IMR-90 (cell line): Measurements from ENCODE around the gene MRPL11. TPM values are rescaled to one million over a fixed set of nuclear protein-coding genes. Genes with fewer than 3 reads are reported as not detected.

ENCODE experiments used
- ATAC-seq: fragments of 200-7000 bp; cut with Tn5 transposase; 2 replicates; pipeline ENCODE4 v1.9.1; 2020; ENCODE audit warnings: low read depth, mild to moderate bottlenecking, moderate library complexity
- BruUV-seq: library from RNA; stranded (reverse); fragments of 400-500 nt; replicated peaks from 2 replicates; lab custom pipeline; 2021; lab: Mats Ljungman, UMichigan
- CTCF ChIA-PET: fragments of 300-600 bp; formaldehyde crosslinking; extraction: SDS; loops from one replicate; lab custom pipeline; 2021; ENCODE audit warnings: antibody characterized with exemption; lab: Yijun Ruan, JAX
- POLR2A ChIA-PET: fragments of 300-600 bp; sonication (Branson Sonifier 250); formaldehyde crosslinking; loops from one replicate; lab custom pipeline; 2022; ENCODE audit warnings: antibody characterized with exemption; ENCODE audit not compliant: unreplicated experiment; lab: Charles Lee
- DNase-seq: peaks from one replicate; pipeline ENCODE4 v3.0.0; 2013
- H2AFZ ChIP-seq: replicated peaks from 2 replicates; pipeline ENCODE3; 2013; ENCODE audit warnings: low read length, mild to moderate bottlenecking; ENCODE audit not compliant: poor library complexity
- H2AK5ac ChIP-seq: 2 replicates; pipeline ENCODE4 v1.6.1; 2013; ENCODE audit warnings: low read depth, low read length, inconsistent platforms
- H2AK9ac ChIP-seq: replicated peaks from 2 replicates; pipeline ENCODE3; 2013; ENCODE audit warnings: mild to moderate bottlenecking, low read depth, low read length, moderate library complexity; ENCODE audit not compliant: poor library complexity
- H2BK120ac ChIP-seq: 2 replicates; pipeline ENCODE4 v1.6.1; 2013; ENCODE audit warnings: low read depth, low read length, inconsistent platforms
- H2BK15ac ChIP-seq: 3 replicates; pipeline ENCODE4 v1.6.1; 2013; ENCODE audit warnings: low read depth, low read length, inconsistent platforms
- H2BK20ac ChIP-seq: 2 replicates; pipeline ENCODE4 v1.6.1; 2013; ENCODE audit warnings: low read depth, mild to moderate bottlenecking, inconsistent platforms, low read length, moderate library complexity
- H2BK5ac ChIP-seq: 2 replicates; pipeline ENCODE4 v1.6.1; 2013; ENCODE audit warnings: mild to moderate bottlenecking, low read depth, low read length, inconsistent platforms; ENCODE audit not compliant: poor library complexity, severe bottlenecking
- H3K14ac ChIP-seq: replicated peaks from 2 replicates; pipeline ENCODE4 v1.6.1; 2013; ENCODE audit warnings: low read depth, low read length, inconsistent platforms
- H3K18ac ChIP-seq: 2 replicates; pipeline ENCODE4 v1.6.1; 2013; ENCODE audit warnings: low read depth, low read length, control low read depth
- H3K23ac ChIP-seq: 2 replicates; pipeline ENCODE4 v1.6.1; 2013; ENCODE audit warnings: low read depth, low read length, inconsistent platforms
- H3K27ac ChIP-seq: 2 replicates; pipeline ENCODE4 v1.5.1; 2013; ENCODE audit warnings: mild to moderate bottlenecking, control low read depth, low read length; ENCODE audit not compliant: insufficient read depth
- H3K27me3 ChIP-seq: 2 replicates; pipeline ENCODE4 v1.6.1; 2013; ENCODE audit warnings: low read length; ENCODE audit not compliant: control insufficient read depth, insufficient read depth
- H3K36me3 ChIP-seq: 2 replicates; pipeline ENCODE4 v1.6.1; 2013; ENCODE audit warnings: low read length, mixed read lengths; ENCODE audit not compliant: control insufficient read depth, insufficient read depth
- H3K4ac ChIP-seq: 2 replicates; pipeline ENCODE4 v1.6.1; 2013; ENCODE audit warnings: low read depth, low read length, inconsistent platforms
- H3K4me1 ChIP-seq: 2 replicates; pipeline ENCODE4 v1.6.1; 2013; ENCODE audit warnings: low read length, mixed read lengths; ENCODE audit not compliant: control insufficient read depth, insufficient read depth
- H3K4me2 ChIP-seq: 2 replicates; pipeline ENCODE4 v1.6.1; 2013; ENCODE audit warnings: low read depth, mild to moderate bottlenecking, control low read depth, low read length, moderate library complexity
- H3K4me3 ChIP-seq: 2 replicates; pipeline ENCODE4 v1.5.1; 2013; ENCODE audit warnings: low read depth, mild to moderate bottlenecking, control low read depth, low read length, moderate library complexity; ENCODE audit not compliant: insufficient read depth
- H3K56ac ChIP-seq: 2 replicates; pipeline ENCODE4 v1.6.1; 2013; ENCODE audit warnings: low read length, inconsistent platforms; ENCODE audit not compliant: insufficient read depth; ENCODE audit errors: extremely low read depth
- H3K79me1 ChIP-seq, 2 experiments: 2 replicates each; pipeline ENCODE4 v1.6.1; 2013; ENCODE audit warnings: low read length in 2 of 2, inconsistent platforms in 1 of 2, low read depth in 1 of 2
- H3K9ac ChIP-seq: 2 replicates; pipeline ENCODE4 v1.6.1; 2013; ENCODE audit warnings: low read depth, low read length, control low read depth
- H3K9me1 ChIP-seq: 2 replicates; pipeline ENCODE4 v1.6.1; 2013; ENCODE audit warnings: low read length, inconsistent platforms; ENCODE audit not compliant: insufficient read depth
- H3K9me3 ChIP-seq: 2 replicates; pipeline ENCODE4 v1.6.1; 2013; ENCODE audit warnings: low read length; ENCODE audit not compliant: control insufficient read depth, insufficient read depth
- H4K20me1 ChIP-seq: 2 replicates; pipeline ENCODE4 v1.6.1; 2013; ENCODE audit warnings: low read length, inconsistent platforms; ENCODE audit not compliant: insufficient read depth
- H4K5ac ChIP-seq: 2 replicates; pipeline ENCODE4 v1.6.1; 2013; ENCODE audit warnings: mild to moderate bottlenecking, low read depth, low read length, control low read depth
- H4K8ac ChIP-seq, 2 experiments: 2 replicates each; pipeline ENCODE4 v1.6.1; 2013; ENCODE audit warnings: low read depth in 2 of 2, low read length in 2 of 2, control low read depth in 1 of 2, inconsistent platforms in 1 of 2
- H4K91ac ChIP-seq: 2 replicates; pipeline ENCODE4 v1.6.1; 2013; ENCODE audit warnings: low read depth, low read length, inconsistent platforms; ENCODE audit not compliant: insufficient read depth
- MAZ ChIP-seq: IDR thresholded peaks from 2 replicates; pipeline ENCODE4 v1.6.1; 2012; ENCODE audit warnings: low read depth, mild to moderate bottlenecking, low read length, improper control_type of control experiment, moderate library complexity, borderline replicate concordance
- USF2 ChIP-seq: fragments of 150-350 bp; IDR thresholded peaks from 2 replicates; pipeline ENCODE4 v1.6.1; 2017; ENCODE audit warnings: mild to moderate bottlenecking, antibody characterized with exemption, low read length, low read depth
- WGBS, 2 experiments: methylation state at CpG; one replicate each; pipeline versions ENCODE4 v1.1.5 to v1.1.7; 2013; ENCODE audit warnings: missing lambda C conversion rate in 2 of 2; ENCODE audit not compliant: insufficient read length in 1 of 2; ENCODE audit errors: extremely low coverage in 2 of 2; 5-methylcytosine and 5-hydroxymethylcytosine counted together
- dilution Hi-C: fragments of 300-500 bp; cut with HindIII; formaldehyde crosslinking; loops from one replicate; pipeline ENCODE4 v1.14.3; 2018; ENCODE audit warnings: low sequenced_read_pairs; ENCODE audit not compliant: unreplicated experiment
- in situ Hi-C: fragments of 300-500 bp; cut with MboI; formaldehyde crosslinking; loops from 3 replicates; pipeline ENCODE4 v1.14.3; 2019; ENCODE audit warnings: low sequenced_read_pairs, inconsistent platforms, mixed read lengths
- intact Hi-C: fragments of 100-400 bp; cut with micrococcal nuclease; formaldehyde crosslinking; loops from 2 replicates; pipeline ENCODE4 v1.10.0; 2022
- polyA plus RNA-seq, 3 experiments: library from polyadenylated mRNA; depleted of rRNA; stranded (reverse); fragments of >200 nt; gene quantifications; 2 replicates each; pipeline ENCODE4 v1.2.3, GENCODE V29; 2012; ENCODE audit warnings: low replicate concordance in 1 of 3
- total RNA-seq: library from RNA; depleted of rRNA; stranded (reverse); fragments of >200 nt; gene quantifications from 2 replicates; pipeline ENCODE4 v1.2.3, GENCODE V29; 2012

MRPL11 gene
- total and polyA plus RNA-seq, 2 of the 4 experiments (the other 2 are of a cell fraction), result 45.5 to 45.6 TPM

GRCh38 chr11:66473167-66473566, 34.5 kb upstream of the MRPL11 start:
- H2AK9ac ChIP-seq, result no peak overlapping the region
- ATAC-seq, result no peak
- H3K27ac ChIP-seq, result no peak overlapping the region
- no peak overlapping the region for H2BK120ac ChIP-seq
- dilution Hi-C loops, result no loop called here
- no peak overlapping the region for H3K23ac ChIP-seq
- no CpG with 5 or more reads among the region's 11 CpGs for WGBS, 2 experiments
- H3K4me2 ChIP-seq, result no peak overlapping the region
- H2AFZ ChIP-seq, result no peak overlapping the region
- H3K4ac ChIP-seq, result no peak overlapping the region
- DNase-seq, result no peak
- no peak overlapping the region for H4K8ac ChIP-seq
- H3K14ac ChIP-seq, result no peak overlapping the region
- no peak overlapping the region for H4K91ac ChIP-seq
- in situ Hi-C loops, result no loop called here
- no peak overlapping the region for H2BK20ac ChIP-seq
- 0 out of 2 replicates have a peak, but pooled peaks cover 5% of the 10 kb centered on the region for H3K9me1 ChIP-seq
- no TSS peak for BruUV-seq
- no peak for TF ChIP-seq USF2
- TF ChIP-seq MAZ, result no peak
- H3K9ac ChIP-seq, result no peak overlapping the region
- H4K20me1 ChIP-seq, result peaks cover 4% of the 10 kb centered on the region; the same call in 1 of the 2 replicates
- H3K9me3 ChIP-seq, result no peaks in the 10 kb centered on the region
- no peaks in the 10 kb centered on the region for H3K27me3 ChIP-seq
- ChIA-PET CTCF (no interaction called here), POLR2A (interaction anchor here (1.1 kb wide), 1 partner anchor 12 kb away, joined by 3 read pairs; no protein-coding TSS in a partner anchor)
- no peak overlapping the region for H2BK15ac ChIP-seq
- no peak overlapping the region for H2AK5ac ChIP-seq
- H4K5ac ChIP-seq, result no peak overlapping the region
- H3K36me3 ChIP-seq, result peaks cover 35% of the 10 kb centered on the region
- H3K79me1 ChIP-seq, result peaks cover 11 to 33% of the 10 kb centered on the region in 2 experiments
- no peak overlapping the region for H2BK5ac ChIP-seq
- no peak overlapping the region for H3K4me3 ChIP-seq
- intact Hi-C loops, result no loop called here
- H3K4me1 ChIP-seq, result no peaks in the 10 kb centered on the region
- H3K18ac ChIP-seq, result no peak overlapping the region
- no peak overlapping the region for H3K56ac ChIP-seq
